Measurements from ENCODE around the gene SPG11. TPM values are rescaled to one million over a fixed set of nuclear protein-coding genes. Genes with fewer than 3 reads are reported as not detected.

Gene SPG11
- total and polyA plus RNA-seq, 2 experiments from 2014 or later, result 23.3 to 42.2 TPM

DNA sequence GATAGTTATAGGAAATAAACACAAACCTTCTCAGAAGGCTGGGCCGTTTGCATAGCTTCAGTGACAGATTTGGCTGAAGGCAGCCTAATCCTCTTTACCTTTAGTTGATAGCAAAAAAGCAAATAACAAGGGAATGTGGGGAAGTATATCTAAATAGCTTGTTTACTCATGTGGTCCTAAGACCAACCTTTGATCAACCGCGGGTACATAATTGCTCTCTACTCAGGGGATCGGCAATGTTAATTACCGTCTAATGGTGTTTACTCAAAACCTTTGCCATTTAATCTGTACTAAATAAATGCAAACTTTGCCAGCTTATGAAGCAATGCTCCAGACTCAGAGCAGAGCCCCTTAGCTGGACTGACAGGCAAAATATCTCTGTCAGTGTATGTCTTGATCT lies 74.9 kb downstream of the SPG11 start (continued):
- TF ChIP-seq ZNF462 (CRISPR knock-in tag; IDR thresholded peaks at IDR 0.05) (no peak), POLR2AphosphoS5 (IDR thresholded peaks at IDR 0.05; ENCODE audit: low read depth) (no peak)
- TF ChIP-seq, protein P1, sequence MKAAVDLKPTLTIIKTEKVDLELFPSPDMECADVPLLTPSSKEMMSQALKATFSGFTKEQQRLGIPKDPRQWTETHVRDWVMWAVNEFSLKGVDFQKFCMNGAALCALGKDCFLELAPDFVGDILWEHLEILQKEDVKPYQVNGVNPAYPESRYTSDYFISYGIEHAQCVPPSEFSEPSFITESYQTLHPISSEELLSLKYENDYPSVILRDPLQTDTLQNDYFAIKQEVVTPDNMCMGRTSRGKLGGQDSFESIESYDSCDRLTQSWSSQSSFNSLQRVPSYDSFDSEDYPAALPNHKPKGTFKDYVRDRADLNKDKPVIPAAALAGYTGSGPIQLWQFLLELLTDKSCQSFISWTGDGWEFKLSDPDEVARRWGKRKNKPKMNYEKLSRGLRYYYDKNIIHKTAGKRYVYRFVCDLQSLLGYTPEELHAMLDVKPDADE (IDR thresholded peaks at IDR 0.05), result no peak

DNA sequence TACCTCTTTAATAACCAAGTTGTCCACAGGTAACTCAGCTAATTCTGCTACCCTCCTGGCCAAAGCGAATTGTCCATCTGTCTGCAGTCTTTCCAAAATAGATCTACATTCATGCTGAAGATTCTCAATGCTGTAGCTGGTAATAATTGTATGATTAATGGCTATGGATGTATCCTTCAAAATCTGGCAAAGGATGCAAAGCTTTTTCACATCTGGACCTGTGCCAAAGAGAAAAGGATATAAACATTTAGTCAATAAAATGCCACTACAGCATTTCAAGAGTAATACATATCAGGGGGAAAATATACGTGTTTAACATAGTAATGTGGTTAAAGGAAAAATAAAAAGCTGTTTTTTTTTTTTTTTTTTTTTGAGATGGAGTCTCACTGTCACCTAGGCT lies 77.8 kb downstream of the SPG11 start:
- Histone ChIP-seq H3K79me2 (replicated peaks; ENCODE audit: insufficient read depth) (no peaks in the 10 kb centered on the region), H3F3A (replicated peaks; ENCODE audit: low read depth) (no peaks in the 10 kb centered on the region), H3K36me3 (ENCODE audit: insufficient read depth) (peaks cover 25% of the 10 kb centered on the region), H4K20me1 (replicated peaks; ENCODE audit: insufficient read depth) (no peaks in the 10 kb centered on the region; the same call in 1 of the 2 replicates), H3K9me2 (ENCODE audit: insufficient read depth) (no peaks in the 10 kb centered on the region), H3K27me3 (ENCODE audit: insufficient read depth) (no peaks in the 10 kb centered on the region), H3K4me1 (ENCODE audit: insufficient read depth) (no peaks in the 10 kb centered on the region), H3K27ac (ENCODE audit: low read depth) (no peak overlapping the region), H3K4me2 (no peak overlapping the region), H2AFZ (no peak overlapping the region), H3K4me3 (no peak overlapping the region)
- no peak for ATAC-seq
- H3K4me3 Mint-ChIP-seq, result no peak overlapping the region
- H3K27me3 Mint-ChIP-seq (ENCODE audit: insufficient read depth, low read depth, poor library complexity), result peaks cover 2% of the 10 kb centered on the region
- no peak for DNase-seq (ENCODE audit: low spot score)
- H3K4me1 Mint-ChIP-seq, result no peaks in the 10 kb centered on the region
- H3K27ac Mint-ChIP-seq, result no peak overlapping the region
- peaks cover 60% of the 10 kb centered on the region for H3K36me3 Mint-ChIP-seq (ENCODE audit: low read depth)
- no peaks in the 10 kb centered on the region for H3K9me3 Mint-ChIP-seq
- TF ChIP-seq EZH2 (IDR thresholded peaks at IDR 0.05; ENCODE audit: low read depth, unreplicated experiment) (no peak), STAT1 (IDR thresholded peaks at IDR 0.05; ENCODE audit: unreplicated experiment) (no peak), ZNF331 (CRISPR knock-in tag; IDR thresholded peaks at IDR 0.05; ENCODE audit: low read depth) (no peak), POLR2AphosphoS5 (IDR thresholded peaks at IDR 0.05; ENCODE audit: low read depth) (no peak), JUNB (IDR thresholded peaks at IDR 0.05; ENCODE audit: unreplicated experiment) (no peak), NANOG (IDR thresholded peaks at IDR 0.05; ENCODE audit: borderline replicate concordance) (no peak), EZH2phosphoT487 (IDR thresholded peaks at IDR 0.05; ENCODE audit: unreplicated experiment) (no peak)
- TF ChIP-seq, protein P2, sequence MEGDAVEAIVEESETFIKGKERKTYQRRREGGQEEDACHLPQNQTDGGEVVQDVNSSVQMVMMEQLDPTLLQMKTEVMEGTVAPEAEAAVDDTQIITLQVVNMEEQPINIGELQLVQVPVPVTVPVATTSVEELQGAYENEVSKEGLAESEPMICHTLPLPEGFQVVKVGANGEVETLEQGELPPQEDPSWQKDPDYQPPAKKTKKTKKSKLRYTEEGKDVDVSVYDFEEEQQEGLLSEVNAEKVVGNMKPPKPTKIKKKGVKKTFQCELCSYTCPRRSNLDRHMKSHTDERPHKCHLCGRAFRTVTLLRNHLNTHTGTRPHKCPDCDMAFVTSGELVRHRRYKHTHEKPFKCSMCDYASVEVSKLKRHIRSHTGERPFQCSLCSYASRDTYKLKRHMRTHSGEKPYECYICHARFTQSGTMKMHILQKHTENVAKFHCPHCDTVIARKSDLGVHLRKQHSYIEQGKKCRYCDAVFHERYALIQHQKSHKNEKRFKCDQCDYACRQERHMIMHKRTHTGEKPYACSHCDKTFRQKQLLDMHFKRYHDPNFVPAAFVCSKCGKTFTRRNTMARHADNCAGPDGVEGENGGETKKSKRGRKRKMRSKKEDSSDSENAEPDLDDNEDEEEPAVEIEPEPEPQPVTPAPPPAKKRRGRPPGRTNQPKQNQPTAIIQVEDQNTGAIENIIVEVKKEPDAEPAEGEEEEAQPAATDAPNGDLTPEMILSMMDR (conservative IDR thresholded peaks at IDR 0.05; ENCODE audit: low read depth in 2 of 2), result no peak

All from GM23338 (cell line).